Measurements from ENCODE around the gene KIF26B. TPM values are rescaled to one million over a fixed set of nuclear protein-coding genes. Genes with fewer than 3 reads are reported as not detected.
A peak's percentile ranks its signal among the peaks of the same experiment; 100 is the strongest.

The KIF26B gene
- total and polyA plus RNA-seq, 8 donors = 0.27 to 4.5 (median 0.63) TPM

DNA sequence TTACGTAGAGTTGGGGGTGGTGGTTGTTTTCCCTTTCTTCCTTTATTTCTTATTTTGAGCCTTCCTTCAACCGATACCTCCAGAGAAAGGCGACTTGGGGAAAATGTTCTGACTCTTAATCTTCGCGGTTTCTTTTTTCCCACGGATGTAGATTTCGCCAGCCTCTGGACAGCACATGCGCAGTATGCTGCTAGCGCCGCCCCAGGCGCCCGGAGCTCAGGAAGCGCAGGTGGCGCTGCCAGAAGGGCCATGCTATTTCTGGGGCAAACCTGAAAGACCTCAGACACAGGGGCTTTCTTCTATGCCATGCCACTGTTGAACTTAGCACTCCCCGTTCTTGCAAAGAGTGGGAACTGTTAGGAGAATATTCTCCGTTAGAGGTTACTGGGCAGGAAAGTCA, 392.1 kb downstream of the KIF26B start:
- no peak overlapping the region for H3K27ac ChIP-seq
- FAIRE-seq (no peak), ATAC-seq (peak in 1 of 4 donors; percentile 83), DNase-seq (peak in 1 of 6 donors; percentile 13)
- intact Hi-C loops (cut with DNase I) = no loop called here
- no peak overlapping the region for H3K4me3 ChIP-seq
- no peaks in the 10 kb centered on the region for H3K9me3 ChIP-seq
- TF ChIP-seq, protein P1, sequence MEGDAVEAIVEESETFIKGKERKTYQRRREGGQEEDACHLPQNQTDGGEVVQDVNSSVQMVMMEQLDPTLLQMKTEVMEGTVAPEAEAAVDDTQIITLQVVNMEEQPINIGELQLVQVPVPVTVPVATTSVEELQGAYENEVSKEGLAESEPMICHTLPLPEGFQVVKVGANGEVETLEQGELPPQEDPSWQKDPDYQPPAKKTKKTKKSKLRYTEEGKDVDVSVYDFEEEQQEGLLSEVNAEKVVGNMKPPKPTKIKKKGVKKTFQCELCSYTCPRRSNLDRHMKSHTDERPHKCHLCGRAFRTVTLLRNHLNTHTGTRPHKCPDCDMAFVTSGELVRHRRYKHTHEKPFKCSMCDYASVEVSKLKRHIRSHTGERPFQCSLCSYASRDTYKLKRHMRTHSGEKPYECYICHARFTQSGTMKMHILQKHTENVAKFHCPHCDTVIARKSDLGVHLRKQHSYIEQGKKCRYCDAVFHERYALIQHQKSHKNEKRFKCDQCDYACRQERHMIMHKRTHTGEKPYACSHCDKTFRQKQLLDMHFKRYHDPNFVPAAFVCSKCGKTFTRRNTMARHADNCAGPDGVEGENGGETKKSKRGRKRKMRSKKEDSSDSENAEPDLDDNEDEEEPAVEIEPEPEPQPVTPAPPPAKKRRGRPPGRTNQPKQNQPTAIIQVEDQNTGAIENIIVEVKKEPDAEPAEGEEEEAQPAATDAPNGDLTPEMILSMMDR (IDR thresholded peaks at IDR 0.05) = no peak
- H3K36me3 ChIP-seq = no peaks in the 10 kb centered on the region
- H3K27me3 ChIP-seq = no peaks in the 10 kb centered on the region
- 56 to 72% methylated on average over 16 of the region's 16 CpGs for WGBS, 2 donors
- H3K4me1 ChIP-seq = no peaks in the 10 kb centered on the region

DNA sequence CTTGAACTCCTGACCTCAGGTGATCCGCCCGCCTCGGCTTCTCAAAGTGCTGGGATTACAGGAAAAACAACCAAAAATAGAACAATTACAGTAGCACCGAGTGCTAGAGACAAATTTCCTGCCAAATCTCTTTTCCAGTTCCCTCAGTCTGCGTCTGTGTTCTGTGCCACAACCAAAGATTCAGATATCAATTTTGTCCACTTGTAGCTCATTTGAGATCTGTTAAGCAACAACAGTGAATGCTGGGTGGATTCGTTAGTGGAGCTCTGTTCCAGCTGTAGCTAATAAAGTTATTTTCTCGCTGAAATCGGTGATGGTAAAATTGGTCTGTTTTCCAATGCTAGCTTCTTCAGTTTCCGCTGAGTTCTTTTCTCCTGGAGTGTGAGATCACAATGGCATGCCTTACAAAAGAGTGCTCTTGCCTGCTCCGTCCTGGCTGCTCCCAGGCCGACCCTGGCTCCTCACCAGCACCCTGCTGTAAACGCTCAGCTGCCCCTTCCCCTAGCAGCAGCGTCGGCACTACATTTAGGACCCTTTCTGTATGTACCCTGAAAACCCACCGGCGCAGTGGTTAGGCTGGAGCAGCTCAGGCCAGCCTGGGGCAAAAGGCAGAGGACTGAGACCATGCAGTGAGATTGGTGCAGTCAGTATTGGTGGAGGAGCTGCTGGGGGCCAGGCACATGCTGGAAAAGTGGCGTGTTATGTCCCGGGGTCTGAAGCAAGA, 395.4 kb downstream of the KIF26B start:
- Histone ChIP-seq H3K27ac (peak overlapping the region in 1 of 4 donors; percentile 8), H3K27me3 (no peaks in the 10 kb centered on the region), H3K9me3 (no peaks in the 10 kb centered on the region), H3K4me3 (no peak overlapping the region), H3K4me1 (no peaks in the 10 kb centered on the region), H3K36me3 (no peaks in the 10 kb centered on the region)
- intact Hi-C loops (cut with DNase I) = no loop called here
- ATAC-seq (no peak), FAIRE-seq (no peak), DNase-seq (no peak)
- WGBS, 2 donors = 48 to 61% methylated on average over 18 of the region's 18 CpGs
- TF ChIP-seq, protein P1 (IDR thresholded peaks at IDR 0.05) = no peak

DNA sequence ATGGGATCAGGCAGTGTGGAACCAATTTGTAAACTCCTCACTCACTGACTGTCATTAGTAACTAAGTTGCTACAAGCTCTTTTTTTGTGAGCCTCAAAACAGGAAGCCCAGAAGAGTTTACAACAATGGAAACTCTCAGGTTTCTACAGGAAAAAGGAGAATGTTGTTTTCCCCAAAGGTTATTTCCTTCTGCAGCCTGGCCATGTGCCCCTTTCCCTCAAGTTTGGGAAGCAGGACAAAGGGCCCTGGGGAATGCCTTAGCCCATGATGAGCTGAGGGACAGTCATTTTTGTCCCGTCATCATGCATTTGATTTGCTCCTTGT, 395.9 kb downstream of the KIF26B start:
- Histone ChIP-seq H3K27ac (no peak overlapping the region), H3K4me3 (no peak overlapping the region), H3K9me3 (no peaks in the 10 kb centered on the region), H3K27me3 (no peaks in the 10 kb centered on the region), H3K4me1 (no peaks in the 10 kb centered on the region), H3K36me3 (no peaks in the 10 kb centered on the region)
- TF ChIP-seq, protein P1 (IDR thresholded peaks at IDR 0.05) = no peak
- intact Hi-C loops (cut with DNase I) = no loop called here
- ATAC-seq (no peak), DNase-seq (no peak), FAIRE-seq (no peak)
- WGBS, 2 donors = 62% methylated on average over 1 of the region's 1 CpG

DNA sequence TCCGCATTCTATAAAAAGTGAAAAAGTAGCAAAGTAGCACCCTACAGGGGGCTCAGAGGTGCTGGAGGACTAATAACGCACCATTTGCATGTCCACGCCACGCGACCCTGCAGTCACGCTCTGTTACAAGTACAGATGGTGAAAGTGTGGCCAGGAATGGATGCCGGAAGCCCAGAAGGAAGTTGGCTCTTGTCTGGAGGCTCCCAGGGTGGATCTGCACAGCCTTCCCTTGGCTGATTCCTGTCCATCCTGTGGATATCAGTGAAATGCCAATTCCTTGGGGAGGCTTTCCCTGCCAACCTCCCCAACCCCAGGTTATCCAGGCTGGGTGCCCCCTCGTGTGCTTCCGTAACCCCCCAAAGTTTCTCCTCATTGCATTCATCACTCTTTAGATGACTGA, 396.8 kb downstream of the KIF26B start:
- no peaks in the 10 kb centered on the region for H3K27me3 ChIP-seq
- H3K4me3 ChIP-seq = no peak overlapping the region
- H3K4me1 ChIP-seq = no peaks in the 10 kb centered on the region
- no peaks in the 10 kb centered on the region for H3K36me3 ChIP-seq
- TF ChIP-seq, protein P1 (IDR thresholded peaks at IDR 0.05) = no peak
- no peak overlapping the region for H3K27ac ChIP-seq
- ATAC-seq = no peak
- no peak for DNase-seq
- FAIRE-seq = no peak
- no peaks in the 10 kb centered on the region for H3K9me3 ChIP-seq
- intact Hi-C loops (cut with DNase I) = no loop called here
- 80 to 88% methylated on average over 9 of the region's 9 CpGs for WGBS, 2 donors

DNA sequence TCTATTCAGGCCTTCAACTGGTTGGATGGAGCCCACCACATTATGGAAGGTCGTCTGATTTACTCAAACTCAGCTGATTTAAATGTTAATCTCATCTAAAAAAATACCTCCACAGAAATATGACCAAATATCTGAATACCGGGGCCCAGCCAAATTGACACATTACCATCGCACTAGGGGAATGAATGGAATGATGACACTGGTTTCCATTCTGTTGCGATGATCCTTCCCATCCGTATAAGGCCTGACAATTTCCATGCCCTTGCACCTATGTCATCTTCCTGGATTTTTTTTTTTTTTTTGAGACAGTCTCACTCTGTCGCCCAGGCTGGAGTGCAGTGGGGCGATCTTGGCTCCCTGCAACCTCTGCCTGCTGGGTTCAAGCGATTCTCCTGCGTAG, 397.5 kb downstream of the KIF26B start:
- TF ChIP-seq, protein P1 (IDR thresholded peaks at IDR 0.05) = no peak
- DNase-seq (no peak), ATAC-seq (no peak), FAIRE-seq (no peak)
- 77 to 79% methylated on average over 9 of the region's 9 CpGs for WGBS, 2 donors
- intact Hi-C loops (cut with DNase I) = no loop called here
- Histone ChIP-seq H3K4me3 (no peak overlapping the region), H3K27ac (no peak overlapping the region), H3K4me1 (no peaks in the 10 kb centered on the region), H3K9me3 (no peaks in the 10 kb centered on the region), H3K27me3 (no peaks in the 10 kb centered on the region), H3K36me3 (no peaks in the 10 kb centered on the region)

All from pancreas (tissue), 10 donors.